Esophagus squamous epithelium (tissue), 4 donors: Measurements from ENCODE around the gene FNBP1.

Source experiments
- CTCF ChIP-seq, 6 experiments: fragments of 450-650 bp in 4 of 6; fragments of 200-600 bp in 2 of 6; sonication (generic) in 2 of 6; IDR thresholded peaks; one replicate each; pipeline ENCODE4 v1.5.1; 2016 to 2019; ENCODE audit warnings: antibody characterized with exemption in 6 of 6, mild to moderate bottlenecking in 4 of 6, moderate library complexity in 4 of 6
- POLR2A ChIP-seq, 4 donors: fragments of 450-650 bp; IDR thresholded peaks; one replicate each; pipeline ENCODE4 v1.6.1; 2017; ENCODE audit warnings: antibody characterized with exemption in 4 of 4, mild to moderate bottlenecking in 4 of 4, moderate library complexity in 3 of 4

GRCh38 chr9:130088051-130088450 is 45.1 kb upstream of the FNBP1 start:
- TF ChIP-seq POLR2A (IDR thresholded peaks at IDR 0.05) (no peak), CTCF (IDR thresholded peaks at IDR 0.05) (no peak)
